ENCODE data around the gene LCP1. TPM values are rescaled to one million over a fixed set of nuclear protein-coding genes. Genes with fewer than 3 reads are reported as not detected.
A peak's percentile ranks its signal among the peaks of the same experiment; 100 is the strongest.

LCP1 gene
- total and polyA plus RNA-seq, 2 of the 13 experiments (the other 11 are each of a cell fraction or from before 2014, with no cell fraction given) = 1.6 TPM

DNA sequence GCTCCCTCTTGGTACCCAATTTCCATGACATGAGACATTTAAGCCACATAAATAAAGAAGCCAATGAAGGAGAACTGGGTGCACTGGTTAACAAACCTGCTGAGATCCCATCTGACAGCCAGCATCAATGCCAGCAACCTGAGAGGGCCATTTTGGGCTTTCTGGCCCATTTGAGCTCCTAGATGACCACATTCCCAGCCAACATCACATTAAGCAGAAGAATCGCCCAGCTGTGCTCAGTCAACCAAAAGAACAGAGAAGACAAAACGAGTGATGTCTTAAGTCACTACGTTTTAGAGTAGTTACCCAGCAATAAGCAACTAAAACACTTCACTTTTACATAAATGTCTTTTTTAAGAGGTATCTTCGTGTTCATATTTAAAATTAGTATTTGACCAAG, 21.9 kb downstream of the LCP1 start:
- WGBS (ENCODE audit: low lambda C conversion rate) = 40% methylated on average over 4 of the region's 4 CpGs
- Histone ChIP-seq H3K9me3 (ENCODE audit: low read length) (no peaks in the 10 kb centered on the region), H4K20me1 (ENCODE audit: insufficient read depth, low read length) (no peaks in the 10 kb centered on the region), H3K27ac (ENCODE audit: extremely low read length, insufficient read depth, low read length) (no peak overlapping the region), H3K27me3 (ENCODE audit: control insufficient read depth in 1 of 2, insufficient read depth in 2 of 2, low read length in 2 of 2) (no peaks in the 10 kb centered on the region), H3K4me1 (ENCODE audit: insufficient read depth, low read length) (peaks cover 14% of the 10 kb centered on the region), H3K4me3 (replicated peaks in 1 of 3; ENCODE audit: insufficient read depth in 1 of 3, low read depth in 2 of 3, low read length in 3 of 3) (no peak overlapping the region), H3K4me2 (ENCODE audit: low read depth, low read length) (no peak overlapping the region; the same call in 1 of the 2 replicates), H3K9ac (ENCODE audit: insufficient read depth, low read depth, low read length) (no peak overlapping the region), H2AFZ (ENCODE audit: low read length) (no peak overlapping the region), H3K79me2 (ENCODE audit: insufficient read depth, low read length) (no peaks in the 10 kb centered on the region), H3K36me3 (replicated peaks in 1 of 2; ENCODE audit: control insufficient read depth in 1 of 2, insufficient read depth in 2 of 2, low read length in 2 of 2) (no peaks in the 10 kb centered on the region)
- in situ Hi-C loops (cut with HindIII; ENCODE audit: extremely low pct_ligation_motif_present, low pct_unique_long_range_greater_than_20kb) = no loop called here
- POLR2A ChIA-PET = interaction anchor here (1.3 kb wide), 1 partner anchor 17 kb away, joined by 4 read pairs; no protein-coding TSS in a partner anchor
- CTCF ChIA-PET (ENCODE audit: low intra/inter-chr PET ratio, low total read pairs) = interaction anchor here (1.2 to 3.3 kb wide), 3 partner anchors 13 to 38 kb away, joined by 3 to 30 read pairs (median 17); no protein-coding TSS in a partner anchor
- BruUV-seq (replicated peaks) = no TSS peak
- TF ChIP-seq KAT2B (IDR thresholded peaks at IDR 0.05; ENCODE audit: borderline replicate concordance, low read depth, low read length) (no peak), ZNF331 (CRISPR knock-in tag; IDR thresholded peaks at IDR 0.05) (peak; percentile 84), MED1 (CRISPR knock-in tag; IDR thresholded peaks at IDR 0.05) (0 out of 2 replicates have a peak, but pooled peaks have one; percentile 17), ZSCAN22 (CRISPR knock-in tag; IDR thresholded peaks at IDR 0.05) (no peak), NFATC3 (CRISPR knock-in tag; IDR thresholded peaks at IDR 0.05) (no peak)
- no peak for DNase-seq (ENCODE audit: low spot score)
- intact Hi-C loops (cut with micrococcal nuclease; ENCODE audit: unreplicated experiment) = loop anchor here (1.0 to 2.0 kb wide), 3 partner anchors 17 to 353 kb away; no protein-coding TSS in a partner anchor
- no peak for FAIRE-seq
- no peak for ATAC-seq

DNA sequence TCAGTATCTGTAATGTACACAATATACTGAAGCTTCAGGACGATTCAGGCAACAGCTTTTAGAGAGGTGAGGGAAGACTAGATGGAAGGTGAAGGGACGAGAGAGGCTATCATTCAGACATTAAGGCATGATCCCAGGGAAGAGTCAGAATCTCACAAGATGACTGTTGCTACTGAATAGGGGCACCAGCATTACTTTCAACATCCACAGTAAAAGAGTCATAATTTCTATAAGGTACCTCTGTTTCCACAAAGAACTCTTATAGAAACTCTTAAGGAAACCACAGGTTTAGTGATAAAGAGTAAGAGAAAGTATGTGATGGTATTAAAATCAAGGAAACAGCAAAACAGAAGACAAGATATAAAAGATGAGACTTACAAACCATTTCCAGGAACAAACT, 23.0 kb downstream of the LCP1 start:
- no TSS peak for BruUV-seq (replicated peaks)
- DNase-seq (ENCODE audit: low spot score) = no peak
- no peaks in the 10 kb centered on the region for H4K20me1 ChIP-seq (ENCODE audit: insufficient read depth, low read length)
- H3K9me3 ChIP-seq (ENCODE audit: low read length) = no peaks in the 10 kb centered on the region
- H3K36me3 ChIP-seq (replicated peaks in 1 of 2; ENCODE audit: control insufficient read depth in 1 of 2, insufficient read depth in 2 of 2, low read length in 2 of 2) = no peaks in the 10 kb centered on the region
- H3K79me2 ChIP-seq (ENCODE audit: insufficient read depth, low read length) = no peaks in the 10 kb centered on the region
- intact Hi-C loops (cut with micrococcal nuclease; ENCODE audit: unreplicated experiment) = no loop called here
- POLR2A ChIA-PET = no interaction called here
- in situ Hi-C loops (cut with HindIII; ENCODE audit: extremely low pct_ligation_motif_present, low pct_unique_long_range_greater_than_20kb) = no loop called here
- no peak overlapping the region for H3K9ac ChIP-seq (ENCODE audit: insufficient read depth, low read depth, low read length)
- H3K4me2 ChIP-seq (ENCODE audit: low read depth, low read length) = no peak overlapping the region
- CTCF ChIA-PET (ENCODE audit: low intra/inter-chr PET ratio, low total read pairs) = interaction anchor here (3.3 kb wide), 1 partner anchor 32 kb away, joined by 30 read pairs; no protein-coding TSS in a partner anchor
- peaks cover 14% of the 10 kb centered on the region for H3K4me1 ChIP-seq (ENCODE audit: insufficient read depth, low read length)
- WGBS (ENCODE audit: low lambda C conversion rate) = 45% methylated on average over 2 of the region's 2 CpGs
- H3K27ac ChIP-seq (ENCODE audit: extremely low read length, insufficient read depth, low read length) = no peak overlapping the region
- H2AFZ ChIP-seq (ENCODE audit: low read length) = no peak overlapping the region
- no peak for ATAC-seq
- no peak for FAIRE-seq
- no peak overlapping the region for H3K4me3 ChIP-seq (replicated peaks in 1 of 3; ENCODE audit: insufficient read depth in 1 of 3, low read depth in 2 of 3, low read length in 3 of 3)
- H3K27me3 ChIP-seq (ENCODE audit: control insufficient read depth in 1 of 2, insufficient read depth in 2 of 2, low read length in 2 of 2) = no peaks in the 10 kb centered on the region
- TF ChIP-seq KMT2B (CRISPR knock-in tag; IDR thresholded peaks at IDR 0.05) (no peak), ZNF552 (CRISPR knock-in tag; IDR thresholded peaks at IDR 0.05; ENCODE audit: borderline replicate concordance) (no peak), FOXM1 (CRISPR knock-in tag; IDR thresholded peaks at IDR 0.05) (no peak), WIZ (CRISPR knock-in tag; IDR thresholded peaks at IDR 0.05) (no peak), ZSCAN31 (CRISPR knock-in tag; IDR thresholded peaks at IDR 0.05; ENCODE audit: low read depth) (no peak), ZBTB10 (CRISPR knock-in tag; IDR thresholded peaks at IDR 0.05; ENCODE audit: borderline replicate concordance) (no peak), GMEB1 (CRISPR knock-in tag; IDR thresholded peaks at IDR 0.05; ENCODE audit: borderline replicate concordance) (no peak)
- TF ChIP-seq, protein P1, sequence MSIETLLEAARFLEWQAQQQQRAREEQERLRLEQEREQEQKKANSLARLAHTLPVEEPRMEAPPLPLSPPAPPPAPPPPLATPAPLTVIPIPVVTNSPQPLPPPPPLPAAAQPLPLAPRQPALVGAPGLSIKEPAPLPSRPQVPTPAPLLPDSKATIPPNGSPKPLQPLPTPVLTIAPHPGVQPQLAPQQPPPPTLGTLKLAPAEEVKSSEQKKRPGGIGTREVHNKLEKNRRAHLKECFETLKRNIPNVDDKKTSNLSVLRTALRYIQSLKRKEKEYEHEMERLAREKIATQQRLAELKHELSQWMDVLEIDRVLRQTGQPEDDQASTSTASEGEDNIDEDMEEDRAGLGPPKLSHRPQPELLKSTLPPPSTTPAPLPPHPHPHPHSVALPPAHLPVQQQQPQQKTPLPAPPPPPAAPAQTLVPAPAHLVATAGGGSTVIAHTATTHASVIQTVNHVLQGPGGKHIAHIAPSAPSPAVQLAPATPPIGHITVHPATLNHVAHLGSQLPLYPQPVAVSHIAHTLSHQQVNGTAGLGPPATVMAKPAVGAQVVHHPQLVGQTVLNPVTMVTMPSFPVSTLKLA (IDR thresholded peaks at IDR 0.05) = no peak
